Astrocyte (in vitro differentiated cells and primary cell): Measurements from ENCODE around the gene FCHO2.

Experiments used
- EZH2 ChIP-seq: IDR thresholded peaks from 2 replicates; pipeline ENCODE4 v1.6.1; 2012; ENCODE audit warnings: mild to moderate bottlenecking, low read length, inconsistent platforms; ENCODE audit not compliant: insufficient read depth
- TF ChIP-seq, protein P1 (sequence below): IDR thresholded peaks from 2 replicates; pipeline ENCODE4 v1.5.1; 2011; ENCODE audit warnings: low read depth, mild to moderate bottlenecking, inconsistent platforms, low read length, moderate library complexity; ENCODE audit not compliant: insufficient read depth

- TF ChIP-seq, protein P1, sequence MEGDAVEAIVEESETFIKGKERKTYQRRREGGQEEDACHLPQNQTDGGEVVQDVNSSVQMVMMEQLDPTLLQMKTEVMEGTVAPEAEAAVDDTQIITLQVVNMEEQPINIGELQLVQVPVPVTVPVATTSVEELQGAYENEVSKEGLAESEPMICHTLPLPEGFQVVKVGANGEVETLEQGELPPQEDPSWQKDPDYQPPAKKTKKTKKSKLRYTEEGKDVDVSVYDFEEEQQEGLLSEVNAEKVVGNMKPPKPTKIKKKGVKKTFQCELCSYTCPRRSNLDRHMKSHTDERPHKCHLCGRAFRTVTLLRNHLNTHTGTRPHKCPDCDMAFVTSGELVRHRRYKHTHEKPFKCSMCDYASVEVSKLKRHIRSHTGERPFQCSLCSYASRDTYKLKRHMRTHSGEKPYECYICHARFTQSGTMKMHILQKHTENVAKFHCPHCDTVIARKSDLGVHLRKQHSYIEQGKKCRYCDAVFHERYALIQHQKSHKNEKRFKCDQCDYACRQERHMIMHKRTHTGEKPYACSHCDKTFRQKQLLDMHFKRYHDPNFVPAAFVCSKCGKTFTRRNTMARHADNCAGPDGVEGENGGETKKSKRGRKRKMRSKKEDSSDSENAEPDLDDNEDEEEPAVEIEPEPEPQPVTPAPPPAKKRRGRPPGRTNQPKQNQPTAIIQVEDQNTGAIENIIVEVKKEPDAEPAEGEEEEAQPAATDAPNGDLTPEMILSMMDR, result no peak
- TF ChIP-seq EZH2, result no peak
Measured at GRCh38 chr5:73045623-73046022, 89.8 kb downstream of the FCHO2 start.
